GM18508 (cell line): ENCODE results near the gene MACO1.

ENCODE experiments used
- ATAC-seq: cut with Tn5 transposase; IDR thresholded peaks from one replicate; pipeline ENCODE4 v1.9.1; 2021; ENCODE audit warnings: moderate number of reproducible peaks; ENCODE audit not compliant: insufficient read depth, unreplicated experiment

MACO1 gene

DNA sequence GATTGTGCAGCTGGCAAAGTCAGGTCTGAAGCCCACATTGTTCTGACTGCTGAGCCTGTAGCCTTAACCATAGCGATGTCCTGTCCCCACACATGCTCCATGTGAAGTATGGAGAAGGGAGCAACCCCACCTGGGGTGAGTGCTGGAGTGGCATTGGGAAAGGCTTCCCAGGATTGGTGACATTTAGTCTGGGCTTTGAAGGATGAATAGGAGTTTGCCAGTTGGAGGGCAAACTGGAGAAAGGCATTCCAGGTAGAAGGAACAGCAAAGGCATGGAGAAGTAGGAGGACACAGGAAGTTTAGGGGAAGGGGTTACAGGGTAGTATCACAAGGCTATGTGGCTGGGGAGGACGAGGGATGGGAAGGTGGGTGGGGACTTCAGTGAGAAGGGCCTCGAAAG is 105.4 kb downstream of the MACO1 start:
- no peak for ATAC-seq

DNA sequence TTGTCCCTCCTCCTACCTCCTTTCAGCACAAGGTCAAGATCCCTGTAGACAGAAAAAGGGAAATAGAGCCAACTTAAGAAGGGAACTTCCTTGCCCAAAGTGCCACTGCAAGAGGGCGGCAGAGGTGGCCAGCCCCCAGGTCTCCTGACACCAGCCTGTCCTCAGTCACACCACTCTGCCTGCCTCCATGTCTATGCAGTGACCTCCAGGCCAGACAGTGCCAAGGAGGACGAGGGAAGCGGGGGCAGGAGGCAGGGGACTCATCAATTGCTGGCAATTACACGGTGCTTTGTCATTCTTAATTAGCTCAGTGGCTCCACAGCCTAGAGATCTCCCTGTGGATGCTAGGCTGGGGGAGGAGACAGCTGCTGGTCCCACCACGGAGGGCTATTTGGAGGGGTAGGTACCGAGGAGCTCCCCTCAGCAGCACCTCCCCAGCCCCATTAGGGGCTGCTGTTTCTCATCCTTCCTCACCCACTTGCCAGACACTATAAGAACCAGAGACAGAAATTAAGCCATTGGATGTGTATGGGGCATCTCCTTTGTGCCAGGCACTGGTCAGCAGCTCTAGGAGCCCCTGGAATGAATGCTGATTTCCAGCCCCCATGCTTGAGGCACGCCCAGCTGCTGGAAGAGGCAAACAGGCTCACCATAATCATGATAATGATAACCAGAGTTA is 106.6 kb downstream of the MACO1 start:
- no peak for ATAC-seq

DNA sequence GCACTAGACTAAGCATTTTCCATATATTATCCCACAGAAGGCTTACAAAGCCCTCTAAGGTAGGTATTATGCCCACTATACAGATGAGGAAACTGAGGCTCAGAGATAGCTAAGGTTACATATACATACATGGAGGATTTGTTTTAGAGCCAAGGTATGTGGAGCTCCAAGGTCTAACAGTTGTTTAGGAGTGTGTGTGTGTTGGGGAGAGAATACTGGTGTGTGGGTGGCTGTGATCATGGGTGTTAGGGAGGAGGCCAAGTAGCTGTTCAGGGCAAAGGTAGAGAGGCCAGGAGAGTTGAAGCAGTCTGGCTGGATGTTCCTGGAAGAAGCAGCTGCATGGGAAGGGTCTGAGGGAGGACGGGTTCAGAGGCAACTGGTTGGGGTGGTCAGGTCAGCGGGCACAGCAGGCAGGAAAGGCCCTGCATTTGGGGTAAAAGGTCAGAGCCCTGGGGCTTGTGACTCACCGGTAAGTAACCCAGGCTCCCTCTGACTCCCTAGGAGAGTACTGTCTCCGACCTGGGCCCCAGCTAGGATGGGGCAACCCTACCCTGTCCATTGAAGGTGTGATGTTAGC is 107.6 kb downstream of the MACO1 start:
- ATAC-seq, result no peak

DNA sequence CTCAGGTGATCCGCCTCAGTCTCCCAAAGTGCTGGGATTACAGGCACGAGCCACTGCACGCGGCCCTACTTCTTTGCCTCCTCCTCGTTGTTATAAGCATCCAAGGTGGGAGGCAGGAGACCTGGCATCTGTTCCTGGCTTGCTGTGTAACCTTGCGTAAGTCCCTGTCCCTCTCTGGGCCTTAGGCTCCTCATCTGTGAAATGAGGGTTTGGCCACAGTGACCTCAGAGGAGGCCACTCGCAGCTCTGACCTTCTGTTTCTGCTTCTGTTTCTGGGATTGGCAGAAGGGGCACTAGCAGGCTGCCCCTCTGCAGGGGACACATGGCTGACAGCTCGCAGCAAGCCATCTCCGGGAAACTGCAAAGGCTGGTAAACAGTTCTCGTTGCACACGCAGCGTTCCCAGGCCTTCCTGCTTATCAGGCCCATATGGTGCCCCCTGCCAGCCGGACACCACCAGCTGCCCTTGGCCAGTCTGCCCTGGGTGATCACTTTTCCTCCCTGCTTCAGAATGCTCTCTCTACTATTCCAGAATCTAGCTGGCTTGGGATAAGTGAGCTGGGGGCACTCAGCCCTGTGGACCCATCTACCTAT is 110.1 kb downstream of the MACO1 start:
- no peak for ATAC-seq

- no peak for ATAC-seq
These were observed 110.7 kb downstream of the MACO1 start for GRCh38 chr1:25541425-25541824.

DNA sequence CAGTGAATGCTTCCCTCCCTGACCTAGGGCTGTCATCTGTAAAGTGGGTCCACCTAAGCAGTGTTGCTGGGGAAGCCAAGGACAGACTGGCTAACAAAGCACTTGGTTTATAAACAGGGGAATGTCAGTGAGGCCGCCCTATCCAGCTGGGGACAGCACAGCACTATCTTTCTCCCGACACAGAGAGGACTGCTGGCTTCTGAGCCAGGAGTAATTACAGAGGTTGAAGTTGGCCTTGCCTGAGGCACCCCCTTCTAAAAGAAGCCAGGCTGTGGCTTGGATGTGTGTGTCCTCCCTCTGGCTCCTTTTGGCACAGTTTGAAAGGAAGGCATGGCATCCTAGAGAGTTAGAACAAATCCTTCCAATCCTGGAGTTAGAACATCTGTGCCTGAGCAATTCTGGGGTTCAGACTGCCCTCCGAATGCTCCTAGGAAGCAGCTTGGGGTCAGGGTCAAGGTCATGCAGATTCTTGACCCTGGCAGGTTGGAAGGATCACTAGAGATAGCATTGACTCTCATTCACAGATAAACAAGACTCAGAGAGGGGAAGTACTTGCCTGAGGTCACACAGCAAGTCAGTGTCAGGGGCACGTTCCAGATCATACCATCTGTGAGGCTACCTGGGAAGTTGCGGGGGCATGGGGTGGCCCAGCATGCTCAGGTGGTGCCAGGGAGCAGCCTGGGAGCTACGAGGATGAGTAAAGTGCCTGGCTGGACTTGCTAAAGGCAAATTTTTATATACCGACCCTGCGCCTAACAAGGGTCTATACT is 111.4 kb downstream of the MACO1 start:
- no peak for ATAC-seq

DNA sequence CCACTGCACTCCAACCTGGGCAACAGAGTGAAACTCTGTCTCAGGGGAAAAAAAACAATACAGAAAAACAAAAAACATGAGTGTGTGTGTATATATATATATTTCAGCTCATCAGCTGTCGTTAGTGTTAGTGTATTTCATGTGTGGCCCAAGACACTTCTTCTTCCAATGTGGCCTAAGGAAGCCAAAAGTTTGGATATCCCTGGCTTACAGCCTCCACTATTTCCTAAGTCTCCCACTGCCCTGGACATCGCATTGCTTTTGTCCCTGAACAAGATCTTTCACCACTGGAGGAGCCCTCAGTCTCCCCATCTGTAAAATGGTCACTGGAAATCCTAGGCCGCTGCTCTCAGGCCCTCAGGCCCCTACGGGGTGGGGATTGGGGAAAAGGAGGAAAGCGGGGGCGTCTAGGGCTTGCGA is 112.3 kb downstream of the MACO1 start:
- ATAC-seq, result no peak

GRCh38 chr1:25543425-25544242 is 112.9 kb downstream of the MACO1 start, which contains the start of gene LDLRAP1:
Gene LDLRAP1 (plus strand): TSS chr1:25543606. CDS start chr1:25543699, 93 bp downstream.
- no peak for ATAC-seq

- ATAC-seq, result no peak
These were observed 113.6 kb downstream of the MACO1 start for GRCh38 chr1:25544243-25544764.

- ATAC-seq, result no peak
These were observed 114.1 kb downstream of the MACO1 start for GRCh38 chr1:25544819-25545218.

- ATAC-seq, result no peak
These were observed 115.1 kb downstream of the MACO1 start for GRCh38 chr1:25545767-25546166.

DNA sequence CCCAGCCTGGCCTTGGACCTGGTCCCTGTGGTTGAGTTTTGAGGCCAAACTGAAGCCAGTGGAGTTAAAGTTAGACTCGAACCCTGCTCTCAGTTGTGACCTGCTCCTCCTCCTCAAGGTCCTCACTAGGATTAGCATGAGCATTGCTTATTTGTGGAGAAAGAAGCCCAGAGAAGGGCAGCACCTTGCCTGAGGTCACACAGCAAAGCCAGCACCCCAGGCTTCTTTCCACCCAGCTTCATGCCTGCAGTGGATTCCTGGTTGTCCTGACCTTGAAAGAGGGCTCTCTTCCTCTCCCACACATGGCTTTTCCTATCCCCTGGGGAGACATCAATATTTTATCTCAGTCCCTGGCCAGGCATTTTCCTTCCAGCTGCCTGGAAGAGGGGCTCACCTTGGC is 115.5 kb downstream of the MACO1 start:
- ATAC-seq, result no peak

DNA sequence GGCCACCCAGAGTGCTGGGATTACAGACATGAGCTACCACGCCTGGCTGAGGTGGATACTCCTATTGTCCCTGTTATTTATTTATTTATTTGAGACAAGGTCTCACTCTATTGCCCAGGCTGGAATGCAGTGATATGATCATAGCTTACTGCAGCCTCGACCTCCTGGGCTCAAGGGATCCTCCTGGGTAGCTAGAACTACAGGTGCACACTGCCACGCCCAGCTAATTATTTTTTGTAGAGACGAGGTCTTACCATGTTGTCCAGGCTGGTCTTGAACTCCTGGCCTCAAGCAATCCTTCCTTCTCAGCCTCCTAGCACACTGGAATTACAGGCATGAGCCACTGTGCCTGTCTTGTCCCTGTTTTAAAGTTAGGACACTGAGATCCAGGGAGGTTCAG is 117.9 kb downstream of the MACO1 start:
- no peak for ATAC-seq

DNA sequence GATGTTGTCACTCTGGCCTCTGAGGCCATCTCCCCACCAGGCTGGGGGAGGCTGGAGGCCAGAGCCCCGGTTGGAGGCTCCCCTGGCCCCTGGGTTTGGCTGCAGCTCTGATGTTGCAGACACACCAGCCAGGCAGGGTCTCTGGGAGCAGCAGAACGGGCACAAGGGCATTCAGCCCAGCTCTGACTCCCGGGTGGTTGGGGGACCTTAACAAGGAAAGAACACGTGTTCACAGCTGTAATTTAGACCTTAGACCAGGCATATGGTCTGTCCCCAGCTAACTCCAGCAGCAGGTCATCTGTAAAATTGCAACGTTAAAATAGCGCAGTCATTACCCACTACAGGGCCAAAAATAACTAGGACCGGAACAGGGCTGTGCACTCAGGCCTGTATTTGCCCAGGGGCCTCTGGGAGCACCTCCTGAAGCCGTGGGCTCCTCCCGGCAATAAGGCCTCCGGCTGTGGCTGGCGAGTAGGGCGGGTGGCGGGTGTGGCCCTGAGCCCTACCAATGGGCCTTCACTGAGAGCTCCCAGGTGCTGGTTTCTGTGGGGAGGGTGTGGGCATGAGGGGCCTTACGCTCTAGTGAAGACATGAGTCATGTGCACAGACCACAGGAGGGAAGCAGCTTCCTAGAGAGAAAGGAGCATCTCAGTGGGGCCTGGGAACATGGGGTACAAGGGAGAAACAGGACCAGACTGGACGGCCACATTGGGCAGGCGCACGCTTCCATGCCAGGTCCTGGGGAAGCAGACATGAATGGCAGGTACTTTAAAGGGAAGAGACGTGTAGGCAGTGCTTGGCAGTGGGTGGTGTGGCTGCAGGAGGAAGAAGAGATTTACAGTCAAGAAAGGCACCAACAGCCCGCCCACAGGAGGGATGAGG is 118.8 kb downstream of the MACO1 start:
- ATAC-seq, result peak; percentile 63
